ENCODE measurements around the gene MAP4K4. TPM values are rescaled to one million over a fixed set of nuclear protein-coding genes. Genes with fewer than 3 reads are reported as not detected.

The MAP4K4 gene
- total RNA-seq, 1 experiment from 2014 or later: 7.6 TPM

GRCh38 chr2:101864426-101864825 lies 166.9 kb downstream of the MAP4K4 start:
- DNase-seq (ENCODE audit: low spot score): no peak

DNA sequence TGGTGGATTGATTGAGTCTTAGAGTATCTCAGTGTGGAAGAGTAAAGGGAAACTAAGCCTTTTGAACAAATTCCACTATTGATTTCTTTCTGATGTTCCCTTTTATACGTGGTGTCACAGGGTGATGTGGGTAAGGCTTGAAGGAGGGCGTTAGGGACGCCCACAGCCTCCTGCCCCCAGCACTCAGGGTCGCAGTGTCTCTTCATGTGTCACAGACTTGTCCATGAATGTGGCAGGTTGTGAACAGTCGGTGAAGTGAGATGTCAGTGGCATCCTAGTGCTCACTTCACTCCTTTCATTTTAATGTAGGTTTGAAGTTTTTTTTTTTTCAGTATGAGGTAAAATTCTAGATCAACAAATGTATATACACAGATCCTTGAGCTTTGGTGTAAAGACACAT lies 171.0 kb downstream of the MAP4K4 start:
- DNase-seq (ENCODE audit: low spot score): no peak

GRCh38 chr2:101869527-101869926 lies 172.0 kb downstream of the MAP4K4 start:
- DNase-seq (ENCODE audit: low spot score): no peak

DNA sequence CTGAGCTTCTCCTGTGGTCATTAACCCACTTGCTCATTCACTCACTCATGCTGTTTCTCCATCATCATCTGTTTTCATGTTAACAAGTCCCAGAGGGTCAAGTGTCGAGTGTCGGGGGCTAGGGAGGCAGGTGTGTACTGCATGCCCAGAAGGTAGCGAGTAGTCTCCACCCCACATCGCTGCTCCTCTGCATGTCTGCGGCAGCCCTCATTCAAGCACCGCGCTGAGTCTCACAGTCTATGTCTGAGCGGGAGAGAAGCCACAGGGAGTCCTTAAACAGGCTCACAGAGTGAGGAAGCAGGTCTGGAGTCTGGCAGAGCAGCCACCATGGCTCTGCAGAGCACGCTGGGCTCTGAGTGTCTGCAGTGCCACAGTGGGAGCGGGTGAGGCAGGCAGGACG lies 172.9 kb downstream of the MAP4K4 start:
- no peak for DNase-seq (ENCODE audit: low spot score)

- DNase-seq (ENCODE audit: low spot score): no peak
Observed at GRCh38 chr2:101871480-101871879, 174.0 kb downstream of the MAP4K4 start.

GRCh38 chr2:101872480-101872879 lies 175.0 kb downstream of the MAP4K4 start:
- no peak for DNase-seq (ENCODE audit: low spot score)

- peak; percentile 43 for DNase-seq (ENCODE audit: low spot score)
Observed at GRCh38 chr2:101873543-101873942, 176.0 kb downstream of the MAP4K4 start.

DNA sequence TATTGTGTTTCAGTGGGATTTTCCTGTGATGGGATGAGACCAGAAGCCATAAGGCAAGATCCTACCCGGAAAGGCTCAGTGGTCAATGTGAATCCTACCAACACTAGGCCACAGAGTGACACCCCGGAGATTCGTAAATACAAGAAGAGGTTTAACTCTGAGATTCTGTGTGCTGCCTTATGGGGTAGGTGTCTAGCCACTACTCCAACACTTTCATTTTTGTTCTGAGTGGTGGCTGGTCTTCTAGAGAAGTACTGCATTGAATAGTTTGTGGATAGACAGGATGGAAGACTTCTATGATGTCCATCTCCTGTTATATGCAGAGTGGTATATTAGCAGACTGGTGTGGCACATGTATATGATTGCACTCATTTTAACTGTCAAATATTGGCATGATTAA lies 176.6 kb downstream of the MAP4K4 start:
- no peak for DNase-seq (ENCODE audit: low spot score)

GRCh38 chr2:101879466-101879865 lies 182.0 kb downstream of the MAP4K4 start:
- DNase-seq (ENCODE audit: low spot score): no peak

GRCh38 chr2:101881131-101881530 lies 183.6 kb downstream of the MAP4K4 start:
- no peak for DNase-seq (ENCODE audit: low spot score)

DNA sequence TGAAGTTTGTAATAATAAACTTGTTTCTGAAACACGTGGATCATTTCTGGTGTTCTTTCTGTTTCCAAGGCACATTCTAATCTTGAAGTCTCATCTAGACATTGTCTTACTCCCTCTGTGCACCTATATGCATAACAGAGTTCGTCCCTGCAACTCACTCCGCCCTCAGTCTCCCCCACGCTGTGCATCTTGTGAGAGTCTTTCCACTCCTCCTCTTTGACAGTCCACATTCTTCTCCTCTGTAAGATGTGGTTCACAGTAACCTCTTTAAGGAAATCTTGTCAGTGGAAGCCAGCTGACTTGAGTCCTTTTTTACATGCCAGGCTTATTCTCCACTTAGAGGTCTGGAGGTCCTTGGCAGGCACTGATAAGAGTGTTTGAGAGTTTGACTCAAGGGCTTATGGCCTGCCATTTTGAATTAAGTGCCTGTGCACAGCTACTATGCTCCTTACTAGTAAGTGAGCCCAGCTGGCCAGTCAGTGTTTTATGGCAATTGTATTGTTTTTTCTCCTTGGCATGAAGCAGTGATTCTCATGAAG lies 185.3 kb downstream of the MAP4K4 start:
- no peak for DNase-seq (ENCODE audit: low spot score)

DNA sequence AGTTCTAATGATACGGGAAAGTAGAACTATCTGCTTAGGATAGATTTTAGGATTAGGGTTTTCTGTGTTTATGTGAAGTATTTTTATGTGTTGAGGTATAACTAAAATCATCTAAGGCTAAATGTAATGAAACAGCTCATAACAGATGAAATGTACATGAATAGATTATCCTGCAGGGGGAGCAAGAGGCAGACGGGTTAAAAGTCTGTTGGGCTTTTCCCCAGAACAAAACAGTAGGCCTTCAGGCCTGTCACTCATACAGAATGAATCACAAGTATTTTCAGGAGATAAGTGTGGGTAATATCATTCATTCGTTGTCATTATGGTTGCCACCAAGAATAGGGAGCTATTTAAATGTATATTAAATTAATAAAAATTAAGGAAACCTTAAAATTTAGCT lies 186.4 kb downstream of the MAP4K4 start:
- peak; percentile 59 for DNase-seq (ENCODE audit: low spot score)

GRCh38 chr2:101884423-101884822 lies 186.9 kb downstream of the MAP4K4 start:
- DNase-seq (ENCODE audit: low spot score): no peak

GRCh38 chr2:101887328-101887727 lies 189.8 kb downstream of the MAP4K4 start:
- no peak for DNase-seq (ENCODE audit: low spot score)

- DNase-seq (ENCODE audit: low spot score): no peak
Observed at GRCh38 chr2:101889460-101890098, 192.1 kb downstream of the MAP4K4 start.

- no peak for DNase-seq (ENCODE audit: low spot score)
Observed at GRCh38 chr2:101892377-101892776, 194.9 kb downstream of the MAP4K4 start.

GRCh38 chr2:101893681-101894381 lies 196.3 kb downstream of the MAP4K4 start:
- no peak for DNase-seq (ENCODE audit: low spot score)

DNA sequence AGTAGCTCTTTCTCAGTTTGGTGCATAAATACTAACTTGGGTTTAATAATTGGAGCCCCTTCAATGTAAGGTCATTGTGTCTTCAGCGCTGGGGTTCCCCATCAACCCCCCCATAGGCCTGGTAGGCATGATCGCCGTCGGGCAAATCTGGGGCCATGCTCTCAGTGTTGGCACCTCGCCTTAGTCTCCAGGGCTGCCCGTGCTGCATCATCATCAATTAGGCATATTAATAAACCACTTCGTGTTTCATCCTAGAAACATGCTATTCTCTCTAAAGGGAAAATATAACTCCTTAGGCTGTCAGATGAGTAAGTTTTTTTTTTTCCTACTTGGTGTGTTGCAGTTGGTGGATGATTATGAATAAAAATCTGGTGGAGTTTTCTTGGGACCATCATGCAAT lies 197.5 kb downstream of the MAP4K4 start:
- DNase-seq (ENCODE audit: low spot score): no peak

GRCh38 chr2:101895819-101896322 lies 198.4 kb downstream of the MAP4K4 start:
- no peak for DNase-seq (ENCODE audit: low spot score)

- no peak for DNase-seq (ENCODE audit: low spot score)
Observed at GRCh38 chr2:101897301-101897700, 199.8 kb downstream of the MAP4K4 start.

GRCh38 chr2:101899265-101899664 lies 201.8 kb downstream of the MAP4K4 start:
- no peak for DNase-seq (ENCODE audit: low spot score)

DNA sequence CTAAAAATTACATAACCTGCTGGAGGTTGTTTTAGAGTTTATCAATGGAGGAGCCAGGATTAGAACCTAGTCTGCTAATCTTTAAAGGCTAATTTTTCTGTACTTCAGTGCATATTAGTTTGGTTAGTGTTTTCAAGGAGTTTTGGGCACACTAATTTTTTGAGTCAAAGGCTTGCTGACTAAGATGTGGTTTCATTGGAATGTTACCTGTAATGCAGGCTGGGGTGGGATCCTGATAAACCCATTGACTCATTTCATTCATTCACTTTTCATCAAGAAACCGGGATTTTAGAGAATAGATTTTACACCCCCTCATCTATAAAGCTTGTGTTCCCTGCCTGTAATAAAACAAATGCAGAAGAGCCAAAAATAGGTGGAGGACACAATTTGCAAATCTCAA lies 202.4 kb downstream of the MAP4K4 start:
- no peak for DNase-seq (ENCODE audit: low spot score)

DNA sequence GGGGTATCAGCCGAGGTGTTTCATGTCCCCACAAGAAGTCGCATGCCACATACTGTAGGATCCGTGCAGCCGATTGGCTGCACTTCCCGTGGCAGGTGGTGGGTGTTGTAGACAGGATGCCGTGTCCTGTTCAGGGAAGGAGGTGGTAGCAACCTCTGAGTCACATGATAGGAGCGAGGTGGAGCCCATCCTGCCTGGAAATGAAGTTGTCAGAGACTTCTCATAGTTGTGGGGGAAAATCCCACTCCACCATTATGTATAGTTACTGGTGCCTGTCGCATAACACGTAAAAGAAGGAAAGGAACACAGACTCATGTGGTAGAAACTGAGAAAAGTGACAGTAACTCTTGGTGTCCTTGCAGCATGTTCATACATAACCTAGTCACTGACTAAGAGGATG lies 202.9 kb downstream of the MAP4K4 start:
- DNase-seq (ENCODE audit: low spot score): no peak
